C4-2B (cell line): ENCODE measurements around the gene RGL2.

Experiments used
- CTCF ChIP-seq: fragments of 450-650 bp; conservative IDR thresholded peaks from 2 replicates; pipeline ENCODE4 v1.5.1; 2017; ENCODE audit warnings: mild to moderate bottlenecking
- ZFX ChIP-seq: fragments of 450-650 bp; IDR thresholded peaks from 2 replicates; pipeline ENCODE4 v1.6.1; 2017

- no peak for TF ChIP-seq CTCF
- no peak for TF ChIP-seq ZFX
Measured at GRCh38 chr6:33271117-33271467, 27.6 kb downstream of the RGL2 start.
